Measurements from ENCODE around the gene MRTO4.
"Not testable (repeated sequence)": the region's sequence is repeated elsewhere in the genome, so short reads cannot be mapped to it uniquely, and the experiment has no call there.

Gene MRTO4

DNA sequence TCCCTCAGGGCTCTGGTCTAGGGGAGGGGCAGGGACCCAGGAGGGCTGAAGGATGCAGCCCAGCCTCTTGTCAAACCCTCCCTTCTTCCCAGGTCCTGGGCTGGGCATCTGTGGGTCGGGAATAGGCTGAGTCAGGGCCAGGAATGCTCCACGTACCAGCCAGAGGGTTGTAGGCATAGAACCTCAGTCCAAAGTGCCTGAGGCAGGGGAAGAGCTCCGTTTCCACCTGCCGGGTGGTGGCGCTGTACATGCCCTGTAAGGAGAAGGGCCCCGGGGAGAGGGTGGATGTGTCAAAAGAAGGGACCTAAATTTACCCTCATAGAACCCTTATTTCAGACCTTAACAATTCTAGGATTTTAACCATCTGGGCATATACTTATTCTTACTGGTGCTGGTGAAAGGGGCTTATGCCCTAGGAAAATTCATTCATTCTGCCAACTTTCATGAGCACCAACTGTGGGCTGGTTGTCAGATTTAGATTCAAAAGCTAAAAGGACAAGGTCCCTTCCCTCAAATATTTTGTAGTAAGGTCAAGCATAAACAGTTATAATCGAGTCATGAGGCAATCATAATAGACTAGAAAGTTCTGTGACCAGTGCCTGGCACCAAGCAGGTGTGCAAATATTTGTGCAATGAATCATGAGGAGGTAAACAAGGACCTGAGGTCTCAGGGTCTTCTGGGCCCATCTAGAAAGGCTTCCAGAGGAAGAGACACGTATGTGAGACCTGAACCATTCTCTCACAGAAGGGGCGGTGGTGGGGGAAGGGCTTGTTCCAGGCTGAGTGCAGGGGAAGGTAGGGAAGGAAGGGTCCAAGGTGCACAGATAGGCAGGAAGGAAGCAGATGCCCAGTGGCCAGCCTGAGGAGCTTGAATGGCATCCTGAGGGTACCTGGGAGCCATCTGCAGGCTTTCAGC, 18.1 kb downstream of the MRTO4 start:
- not testable (repeated sequence) for FAIRE-seq

GRCh38 chr1:19270343-19270730, 18.7 kb downstream of the MRTO4 start:
- DNase-seq (ENCODE audit: low spot score); FAIRE-seq: not testable (repeated sequence)

More for the DNA sequence above, 18.1 kb downstream of the MRTO4 start:
- not testable (repeated sequence) for DNase-seq (ENCODE audit: low spot score)

GRCh38 chr1:19272064-19272463, 20.5 kb downstream of the MRTO4 start:
- no peak for DNase-seq (ENCODE audit: low spot score)
- no peak for FAIRE-seq

GRCh38 chr1:19273106-19273843, 21.7 kb downstream of the MRTO4 start:
- FAIRE-seq (no peak), DNase-seq (ENCODE audit: low spot score) (no peak)

- not testable (repeated sequence) for FAIRE-seq; DNase-seq (ENCODE audit: low spot score)
Observed at GRCh38 chr1:19273844-19274531, 22.4 kb downstream of the MRTO4 start.

DNA sequence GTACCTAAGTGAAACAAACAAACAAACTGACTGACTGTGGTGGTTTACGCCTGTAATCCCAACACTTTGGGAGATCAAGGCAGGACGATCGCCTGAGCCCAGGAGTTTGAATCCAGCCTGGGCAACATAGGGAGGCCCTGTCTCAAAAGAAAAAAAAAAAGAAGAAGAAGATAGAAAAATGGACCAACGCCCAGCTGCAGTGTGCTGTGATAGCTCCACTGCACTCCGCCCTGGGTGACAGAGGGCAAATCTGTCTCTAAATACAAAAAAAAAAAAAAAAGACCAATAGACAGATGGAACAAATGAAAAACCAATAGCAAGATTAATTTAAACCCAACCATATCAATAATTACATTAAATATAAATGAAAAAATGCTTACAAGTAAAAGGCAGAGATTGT, 23.0 kb downstream of the MRTO4 start:
- no peak for DNase-seq (ENCODE audit: low spot score)
- FAIRE-seq: no peak

DNA sequence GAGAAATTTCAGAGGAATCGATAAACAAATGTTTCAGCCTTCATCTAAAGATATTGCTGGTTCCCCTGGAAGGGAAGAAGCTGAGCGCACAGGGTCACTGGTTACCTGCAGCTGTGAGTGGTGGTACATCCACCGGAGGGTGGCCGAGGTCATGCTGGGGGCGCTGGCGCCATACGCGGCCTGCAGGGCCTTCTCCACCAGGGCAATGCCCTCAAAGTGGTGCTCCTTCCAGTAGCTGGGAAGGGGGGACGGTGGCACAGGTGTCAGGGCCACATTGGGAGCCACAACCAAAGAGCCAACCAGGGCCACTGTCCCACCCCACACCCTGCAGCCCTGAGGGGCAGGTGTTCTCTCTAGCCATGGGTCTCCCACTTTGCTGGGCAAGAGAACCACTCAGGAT, 32.3 kb downstream of the MRTO4 start:
- FAIRE-seq (no peak), DNase-seq (ENCODE audit: low spot score) (no peak)

GRCh38 chr1:19284881-19285280, 33.3 kb downstream of the MRTO4 start:
- DNase-seq (ENCODE audit: low spot score) (no peak), FAIRE-seq (no peak)

- DNase-seq (ENCODE audit: low spot score); FAIRE-seq: not testable (repeated sequence)
Observed at GRCh38 chr1:19285366-19285765, 33.8 kb downstream of the MRTO4 start.

- not testable (repeated sequence) for DNase-seq (ENCODE audit: low spot score); FAIRE-seq
Observed at GRCh38 chr1:19285807-19286206, 34.2 kb downstream of the MRTO4 start.

- no peak for DNase-seq (ENCODE audit: low spot score)
Observed at GRCh38 chr1:19287436-19288185, 36.0 kb downstream of the MRTO4 start.

DNA sequence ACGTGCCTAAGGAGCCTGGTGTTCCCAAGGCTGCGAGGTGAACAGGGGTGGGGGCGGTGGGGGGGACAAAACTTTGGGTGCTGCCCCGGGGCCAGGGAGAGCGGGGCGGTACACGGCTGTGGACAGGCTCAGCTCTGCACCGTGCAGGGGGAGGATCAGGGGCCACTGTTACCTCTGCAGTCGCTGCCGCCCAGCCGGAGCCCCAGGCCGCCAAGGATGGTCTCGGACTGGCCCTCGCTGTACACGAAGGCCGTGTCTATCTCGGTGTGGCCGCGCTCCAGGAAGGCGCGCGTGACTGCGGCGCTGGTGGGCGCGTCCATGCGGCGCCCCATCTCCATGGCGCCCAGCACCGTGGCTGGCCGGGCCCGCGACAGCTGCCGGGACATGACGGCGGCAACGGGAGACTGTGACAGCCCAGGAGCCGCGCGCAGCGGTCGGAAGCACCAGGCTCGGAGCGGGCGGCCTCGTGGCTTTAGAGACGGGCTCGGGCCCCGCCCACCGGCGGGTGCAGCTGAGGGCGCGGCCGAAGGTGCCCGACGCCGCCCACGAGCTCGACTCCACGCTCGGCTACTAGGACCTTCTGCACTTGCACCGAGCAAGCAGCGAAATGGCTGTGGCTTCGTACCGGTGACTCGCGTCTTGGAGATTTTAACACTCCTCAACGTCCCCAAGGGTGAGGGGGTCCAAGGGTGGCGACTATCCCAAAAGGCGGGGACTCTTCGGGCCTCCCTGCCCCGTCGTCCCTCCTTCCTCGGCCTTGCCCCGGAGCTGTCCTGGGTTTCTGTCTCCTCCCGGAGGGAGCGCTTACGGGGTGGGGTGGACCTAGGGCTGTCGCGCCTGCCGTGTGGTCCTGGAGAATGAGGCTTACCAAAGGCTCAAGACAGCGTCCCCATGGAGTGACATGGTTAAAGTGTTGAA, 37.0 kb downstream of the MRTO4 start, which contains the start of gene AKR7A3:
AKR7A3 (minus strand) TSS at position 447 of the 918 bp plus-strand sequence; CDS start at position 386, 61 bp downstream.
- not testable (repeated sequence) for FAIRE-seq; DNase-seq (ENCODE audit: low spot score)

More at GRCh38 chr1:19287436-19288185, 36.0 kb downstream of the MRTO4 start:
- FAIRE-seq: no peak

- FAIRE-seq (no peak), DNase-seq (ENCODE audit: low spot score) (no peak)
Observed at GRCh38 chr1:19289244-19289643, 37.6 kb downstream of the MRTO4 start.

- DNase-seq (ENCODE audit: low spot score) (no peak), FAIRE-seq (no peak)
Observed at GRCh38 chr1:19294638-19295037, 43.0 kb downstream of the MRTO4 start.

DNA sequence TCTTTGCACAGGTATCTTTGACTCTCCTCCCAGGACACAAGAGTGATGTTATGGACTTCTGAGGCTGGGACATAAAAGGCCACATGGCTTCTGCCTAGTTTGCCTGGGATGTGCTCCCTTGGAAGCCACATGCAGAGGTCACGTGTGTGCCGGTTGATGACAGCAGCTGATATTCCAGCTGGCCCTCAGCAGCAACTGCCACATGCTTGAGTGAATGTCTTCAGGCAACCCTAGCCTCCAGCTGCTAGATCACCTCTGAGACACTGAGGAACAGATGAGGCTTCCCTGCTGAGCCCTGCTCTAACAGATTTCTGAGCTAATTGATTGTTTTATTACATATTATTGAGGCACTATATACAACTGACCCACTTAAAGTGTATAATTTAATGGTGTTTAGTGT, 48.6 kb downstream of the MRTO4 start:
- no peak for FAIRE-seq
- DNase-seq (ENCODE audit: low spot score): no peak

GRCh38 chr1:19304081-19304480, 52.5 kb downstream of the MRTO4 start:
- DNase-seq (ENCODE audit: low spot score); FAIRE-seq: not testable (repeated sequence)

DNA sequence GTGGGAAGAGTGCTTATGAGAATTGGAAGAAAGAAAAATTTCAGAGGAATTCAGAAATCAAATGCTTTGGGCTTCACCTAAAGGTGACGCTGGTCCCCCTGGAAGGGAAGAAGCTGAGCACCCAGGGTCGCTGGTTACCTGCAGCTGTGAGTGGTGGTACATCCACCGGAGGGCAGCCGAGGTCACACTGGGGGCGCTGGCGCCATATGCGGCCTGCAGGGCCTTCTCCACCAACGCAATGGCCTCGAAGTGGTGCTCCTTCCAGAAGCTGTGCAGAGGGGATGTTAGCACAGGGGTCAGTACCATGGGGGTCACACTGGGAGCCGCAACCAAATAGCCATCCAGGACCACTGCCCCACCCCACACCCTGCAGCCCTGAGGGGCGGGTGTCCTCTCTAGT, 54.3 kb downstream of the MRTO4 start:
- FAIRE-seq (no peak), DNase-seq (ENCODE audit: low spot score) (no peak)

DNA sequence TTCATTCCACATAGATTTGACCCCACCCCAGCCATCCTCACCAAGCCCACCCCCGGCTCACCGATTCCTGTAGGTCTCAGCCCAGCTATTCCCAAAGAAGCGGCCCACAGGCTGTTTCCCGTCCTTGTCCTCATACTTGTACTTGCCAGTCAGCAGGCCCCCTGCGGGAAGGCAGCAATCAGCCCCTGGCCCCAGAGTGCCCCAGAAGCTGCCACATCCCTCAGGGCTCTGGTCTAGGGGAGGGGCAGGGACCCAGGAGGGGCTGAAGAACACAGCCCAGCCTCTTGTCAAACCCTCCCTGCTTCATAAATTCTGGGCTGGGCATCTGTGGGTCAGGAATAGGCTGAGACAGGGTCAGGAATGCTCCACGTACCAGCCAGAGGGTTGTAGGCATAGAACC, 55.3 kb downstream of the MRTO4 start:
- no peak for DNase-seq (ENCODE audit: low spot score)
- FAIRE-seq: no peak

DNA sequence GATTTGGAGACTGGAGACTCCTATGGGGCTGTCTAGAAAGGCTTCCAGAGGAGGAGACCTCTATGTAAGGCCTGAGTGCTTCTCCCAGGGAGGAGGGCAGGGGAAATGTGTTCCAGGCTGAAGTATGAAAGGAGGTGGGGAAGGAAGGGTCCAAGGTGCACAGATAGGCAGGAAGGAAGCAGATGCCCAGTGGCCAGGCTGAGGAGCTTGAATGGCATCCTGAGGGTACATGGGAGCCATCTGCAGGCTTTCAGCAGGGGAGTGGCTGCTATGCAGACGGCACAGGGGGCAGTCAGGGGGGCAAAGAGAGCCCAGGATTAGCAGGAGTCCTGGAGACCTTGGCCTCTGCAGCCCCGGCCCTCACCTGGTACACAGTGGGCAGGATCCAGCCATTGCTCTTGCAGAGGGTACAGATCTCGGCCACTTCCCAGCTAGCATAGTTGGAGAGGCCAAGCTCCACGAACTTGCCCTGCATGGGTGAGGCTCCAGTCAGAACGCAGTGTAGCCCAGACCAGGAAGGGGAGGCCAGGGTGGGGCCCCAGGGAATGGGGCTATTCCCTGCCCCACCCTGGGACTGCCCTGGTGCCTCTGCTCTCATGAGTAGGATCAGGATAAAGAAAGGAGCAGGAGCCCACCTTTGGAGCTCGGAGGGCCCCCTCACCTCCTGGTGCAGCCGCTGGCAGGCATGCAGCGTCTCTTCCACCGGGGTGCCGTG, 56.3 kb downstream of the MRTO4 start:
- FAIRE-seq (no peak), DNase-seq (ENCODE audit: low spot score) (no peak)

Measured in RCC 7860 (cell line).